ENCODE results near the gene INSRR.

Gene INSRR

DNA sequence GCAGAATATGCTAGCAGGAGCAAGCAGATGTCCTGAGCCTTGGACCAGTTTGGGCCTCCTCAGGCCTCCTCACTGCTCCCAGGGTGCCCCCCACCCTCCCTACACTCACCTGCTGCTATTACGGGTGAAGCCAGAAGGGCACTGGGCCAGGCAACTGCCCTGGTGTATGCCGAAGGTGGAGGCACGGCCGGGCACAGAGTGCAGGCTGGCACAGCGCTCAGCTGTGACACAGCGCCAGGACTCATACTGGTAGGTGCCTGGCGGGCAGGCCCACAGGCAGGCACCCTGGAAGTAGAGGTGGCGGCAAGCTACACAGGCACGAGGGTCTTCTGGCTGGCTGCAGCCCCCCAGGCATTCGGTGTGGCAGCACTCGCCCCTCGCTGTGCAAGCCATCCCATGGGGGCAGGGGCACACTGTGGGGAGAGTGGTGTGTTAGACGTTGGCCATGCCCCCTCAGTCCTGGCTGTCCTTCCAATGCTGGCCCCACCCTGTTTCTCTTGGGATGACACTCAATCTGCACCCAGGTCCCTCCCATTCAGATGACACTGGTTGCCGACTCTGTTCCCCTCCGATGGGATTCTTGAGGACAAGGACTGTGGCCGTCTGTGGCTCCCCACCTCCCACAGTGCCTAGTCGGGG is 7.0 kb downstream of the INSRR start:
- H3K36me3 Mint-ChIP-seq (ENCODE audit: low read depth), result no peaks in the 10 kb centered on the region
- TF ChIP-seq, protein P1, sequence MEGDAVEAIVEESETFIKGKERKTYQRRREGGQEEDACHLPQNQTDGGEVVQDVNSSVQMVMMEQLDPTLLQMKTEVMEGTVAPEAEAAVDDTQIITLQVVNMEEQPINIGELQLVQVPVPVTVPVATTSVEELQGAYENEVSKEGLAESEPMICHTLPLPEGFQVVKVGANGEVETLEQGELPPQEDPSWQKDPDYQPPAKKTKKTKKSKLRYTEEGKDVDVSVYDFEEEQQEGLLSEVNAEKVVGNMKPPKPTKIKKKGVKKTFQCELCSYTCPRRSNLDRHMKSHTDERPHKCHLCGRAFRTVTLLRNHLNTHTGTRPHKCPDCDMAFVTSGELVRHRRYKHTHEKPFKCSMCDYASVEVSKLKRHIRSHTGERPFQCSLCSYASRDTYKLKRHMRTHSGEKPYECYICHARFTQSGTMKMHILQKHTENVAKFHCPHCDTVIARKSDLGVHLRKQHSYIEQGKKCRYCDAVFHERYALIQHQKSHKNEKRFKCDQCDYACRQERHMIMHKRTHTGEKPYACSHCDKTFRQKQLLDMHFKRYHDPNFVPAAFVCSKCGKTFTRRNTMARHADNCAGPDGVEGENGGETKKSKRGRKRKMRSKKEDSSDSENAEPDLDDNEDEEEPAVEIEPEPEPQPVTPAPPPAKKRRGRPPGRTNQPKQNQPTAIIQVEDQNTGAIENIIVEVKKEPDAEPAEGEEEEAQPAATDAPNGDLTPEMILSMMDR (IDR thresholded peaks at IDR 0.05; ENCODE audit: unreplicated experiment in 3 of 3), result no peak
- H3K9me3 Mint-ChIP-seq, result no peaks in the 10 kb centered on the region
- H3K4me3 Mint-ChIP-seq, result peak overlapping the region in 1 of 3 experiments; percentile 21
- H3K4me1 Mint-ChIP-seq, result peaks cover 46% of the 10 kb centered on the region
- peaks cover 52% of the 10 kb centered on the region for H3K27me3 Mint-ChIP-seq (ENCODE audit: low read depth)
- H3K27ac Mint-ChIP-seq, result peak overlapping the region in 2 of 3 experiments; percentile 4 to 51

DNA sequence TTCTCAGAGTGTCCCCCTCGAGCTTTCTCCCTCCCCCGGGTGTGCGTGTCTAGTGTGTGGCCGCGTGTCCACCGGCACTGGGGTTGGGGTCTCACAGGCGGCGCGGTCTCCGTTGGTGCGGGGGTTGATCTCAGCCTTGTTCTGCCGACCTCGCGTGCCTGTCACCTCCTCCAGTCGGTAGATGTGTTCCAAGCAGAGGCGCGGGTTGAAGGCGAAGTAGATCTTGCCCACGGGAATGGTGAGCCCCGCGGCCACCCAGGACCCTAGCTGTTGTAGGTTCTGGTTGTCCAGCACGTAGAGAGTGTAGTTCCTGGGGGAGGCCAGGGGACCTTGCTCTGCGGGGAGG is 9.8 kb downstream of the INSRR start:
- TF ChIP-seq, protein P1 (IDR thresholded peaks at IDR 0.05; ENCODE audit: unreplicated experiment in 3 of 3), result no peak
- peak overlapping the region in 2 of 3 experiments; percentile 37 to 44 for H3K4me3 Mint-ChIP-seq
- H3K27ac Mint-ChIP-seq, result no peak overlapping the region
- H3K36me3 Mint-ChIP-seq (ENCODE audit: low read depth), result no peaks in the 10 kb centered on the region
- no peaks in the 10 kb centered on the region for H3K9me3 Mint-ChIP-seq
- H3K27me3 Mint-ChIP-seq (ENCODE audit: low read depth), result peaks cover 72% of the 10 kb centered on the region
- H3K4me1 Mint-ChIP-seq, result peaks cover 37% of the 10 kb centered on the region

DNA sequence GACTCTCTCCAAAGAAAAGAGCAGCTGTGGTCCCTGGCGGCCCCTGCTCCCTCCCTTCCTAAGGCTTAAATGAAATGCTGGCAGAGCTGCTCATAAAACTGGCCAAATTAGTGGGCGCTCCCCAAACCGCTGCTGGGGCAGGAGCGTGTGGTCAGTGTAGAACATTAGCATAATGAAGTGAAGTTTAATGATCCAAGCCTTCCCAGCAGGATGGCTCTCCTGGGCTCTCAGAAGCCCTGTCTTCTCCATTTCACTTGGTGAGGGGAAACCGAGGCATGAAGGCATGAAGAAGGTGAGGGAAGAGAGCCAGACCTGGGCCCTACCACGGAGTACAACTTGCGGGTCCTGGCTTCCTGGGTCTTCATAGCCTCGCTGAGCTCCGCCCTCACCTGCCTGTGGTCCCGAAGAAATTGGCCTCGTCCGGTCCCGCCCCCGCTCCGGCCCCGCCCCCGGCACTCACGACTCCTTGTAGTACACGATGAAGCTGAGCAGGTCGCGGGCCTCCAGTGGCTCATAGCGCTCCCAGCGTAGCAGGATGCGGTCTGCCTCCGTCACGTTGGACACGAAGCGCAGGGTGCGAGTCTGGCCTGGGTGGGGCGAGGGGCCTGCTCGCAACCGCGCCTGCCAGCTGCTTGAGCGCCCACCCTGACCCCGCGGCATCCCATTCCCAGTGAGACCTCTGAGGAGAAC is 10.3 kb downstream of the INSRR start:
- H3K27ac Mint-ChIP-seq, result no peak overlapping the region
- no peaks in the 10 kb centered on the region for H3K36me3 Mint-ChIP-seq (ENCODE audit: low read depth)
- TF ChIP-seq, protein P1 (IDR thresholded peaks at IDR 0.05; ENCODE audit: unreplicated experiment in 3 of 3), result no peak
- H3K4me1 Mint-ChIP-seq, result peaks cover 34% of the 10 kb centered on the region
- no peaks in the 10 kb centered on the region for H3K9me3 Mint-ChIP-seq
- H3K4me3 Mint-ChIP-seq, result peak overlapping the region in 1 of 3 experiments; percentile 0
- H3K27me3 Mint-ChIP-seq (ENCODE audit: low read depth), result peaks cover 77% of the 10 kb centered on the region

DNA sequence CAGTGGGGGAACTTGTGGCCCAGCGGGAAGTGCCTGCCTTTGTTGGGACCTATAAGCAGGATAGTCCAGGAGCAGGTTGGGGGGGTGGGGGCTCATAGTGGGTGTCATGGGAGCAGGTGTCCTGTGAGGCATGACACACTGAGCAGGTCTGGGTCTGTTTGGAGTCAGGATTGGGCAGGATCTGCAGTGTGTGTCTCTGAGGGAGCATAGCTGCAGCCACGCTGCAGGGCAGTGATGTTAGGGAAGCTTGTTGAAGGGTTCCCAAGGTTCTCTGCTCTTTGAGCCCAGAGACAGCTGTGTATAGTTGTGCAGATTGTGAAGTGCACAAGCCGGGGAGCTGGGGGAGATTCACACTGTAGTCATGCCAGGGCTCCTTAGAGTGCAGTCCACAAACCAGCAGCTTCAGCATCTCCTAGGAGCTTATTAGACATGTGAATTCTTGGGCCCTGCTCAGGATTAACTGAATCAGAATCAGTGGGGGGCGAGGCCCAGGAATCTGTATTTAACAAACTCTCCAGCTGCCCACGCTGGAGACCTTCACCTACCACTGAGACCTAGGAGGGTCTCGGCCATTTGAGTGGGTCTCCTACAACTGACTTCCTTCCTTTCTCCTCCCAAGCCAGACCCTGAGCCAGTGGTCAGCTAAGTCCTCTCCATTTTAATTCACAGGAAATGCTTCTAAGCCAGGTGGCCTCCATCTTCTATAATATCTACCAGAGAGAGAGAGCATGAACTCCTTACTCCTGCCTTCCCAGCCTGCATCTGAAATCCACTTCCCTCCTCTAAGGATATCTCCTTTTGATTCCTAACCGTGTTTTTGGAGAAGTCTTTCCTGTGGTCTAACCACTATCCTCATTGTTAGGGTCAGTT is 11.1 kb downstream of the INSRR start:
- Mint-ChIP-seq H3K27me3 (ENCODE audit: low read depth) (peaks cover 85% of the 10 kb centered on the region), H3K4me3 (peak overlapping the region in 1 of 3 experiments; percentile 0), H3K36me3 (ENCODE audit: low read depth) (peaks cover 2% of the 10 kb centered on the region), H3K4me1 (peaks cover 26% of the 10 kb centered on the region), H3K9me3 (no peaks in the 10 kb centered on the region), H3K27ac (no peak overlapping the region)
- TF ChIP-seq, protein P1 (IDR thresholded peaks at IDR 0.05; ENCODE audit: unreplicated experiment in 3 of 3), result no peak

DNA sequence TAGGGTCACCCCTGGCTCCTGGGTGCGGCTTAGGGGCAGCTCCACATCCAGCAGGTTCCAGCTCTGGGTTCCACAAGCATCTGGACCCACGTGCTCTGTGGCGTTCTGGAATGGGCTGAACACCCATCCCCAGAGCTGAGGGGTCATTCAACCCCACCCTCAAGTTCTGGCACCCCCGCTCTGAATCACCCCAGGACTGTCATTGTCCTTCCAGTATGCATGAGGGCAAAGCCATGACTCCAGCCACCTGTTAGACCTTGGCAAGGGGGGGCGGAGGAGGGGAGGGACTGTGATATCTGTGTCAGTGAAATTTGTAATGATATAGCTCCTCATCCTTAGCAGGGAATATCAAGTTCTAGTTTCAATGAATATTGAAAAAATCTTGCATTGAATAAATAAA is 12.3 kb downstream of the INSRR start:
- H3K9me3 Mint-ChIP-seq, result no peaks in the 10 kb centered on the region
- H3K4me3 Mint-ChIP-seq, result no peak overlapping the region
- H3K36me3 Mint-ChIP-seq (ENCODE audit: low read depth), result peaks cover 7% of the 10 kb centered on the region
- peaks cover 92% of the 10 kb centered on the region for H3K27me3 Mint-ChIP-seq (ENCODE audit: low read depth)
- H3K27ac Mint-ChIP-seq, result no peak overlapping the region
- H3K4me1 Mint-ChIP-seq, result peaks cover 19% of the 10 kb centered on the region
- TF ChIP-seq, protein P1 (IDR thresholded peaks at IDR 0.05; ENCODE audit: unreplicated experiment in 3 of 3), result no peak
